Non-pigmented ciliary epithelial cell (primary cell): ENCODE measurements around the gene FREM1.

ENCODE experiments used
- DNase-seq: peaks from one replicate; pipeline ENCODE4 v3.0.0-alpha.2; 2010; ENCODE audit warnings: low read depth

The FREM1 gene

DNA sequence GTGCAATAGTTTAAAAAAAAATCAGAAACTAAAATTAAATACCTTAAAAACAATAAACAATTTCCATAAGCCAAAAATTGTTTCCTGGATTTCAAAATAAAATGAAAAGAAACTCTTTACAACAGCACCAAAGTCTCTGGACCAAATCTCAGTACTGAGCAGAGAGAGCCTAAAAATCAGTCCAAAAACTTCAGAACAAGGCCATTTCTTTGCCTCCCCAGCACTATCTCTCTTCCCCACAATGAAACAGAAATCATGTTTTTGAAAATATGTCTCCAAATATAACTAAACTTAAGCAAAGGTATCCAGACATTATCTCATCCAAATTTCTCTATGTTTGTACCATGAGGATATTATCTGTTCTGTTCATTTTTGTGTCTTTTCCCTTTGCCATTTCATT lies 1.0 kb downstream of the FREM1 start:
- no peak for DNase-seq

GRCh38 chr9:14908295-14909180 lies 1.7 kb downstream of the FREM1 start:
- DNase-seq, result no peak

GRCh38 chr9:14907696-14908095 lies 2.5 kb downstream of the FREM1 start:
- no peak for DNase-seq

DNA sequence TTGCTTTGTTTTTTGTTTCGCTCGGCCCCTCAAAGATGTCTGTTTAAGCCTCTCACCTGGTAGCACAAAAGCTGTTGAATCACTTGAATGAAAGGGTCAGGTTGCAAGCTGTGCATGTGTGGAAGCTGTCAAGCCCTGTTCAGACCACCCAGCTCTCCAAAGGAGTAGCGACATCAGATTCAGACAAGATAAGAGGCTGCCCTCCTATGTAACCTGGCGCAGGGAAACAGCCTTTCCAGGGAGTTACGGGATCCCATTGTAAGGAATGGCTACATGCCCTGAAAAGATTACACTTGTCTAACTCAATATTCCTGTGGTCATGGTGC lies 2.9 kb downstream of the FREM1 start:
- DNase-seq, result no peak

DNA sequence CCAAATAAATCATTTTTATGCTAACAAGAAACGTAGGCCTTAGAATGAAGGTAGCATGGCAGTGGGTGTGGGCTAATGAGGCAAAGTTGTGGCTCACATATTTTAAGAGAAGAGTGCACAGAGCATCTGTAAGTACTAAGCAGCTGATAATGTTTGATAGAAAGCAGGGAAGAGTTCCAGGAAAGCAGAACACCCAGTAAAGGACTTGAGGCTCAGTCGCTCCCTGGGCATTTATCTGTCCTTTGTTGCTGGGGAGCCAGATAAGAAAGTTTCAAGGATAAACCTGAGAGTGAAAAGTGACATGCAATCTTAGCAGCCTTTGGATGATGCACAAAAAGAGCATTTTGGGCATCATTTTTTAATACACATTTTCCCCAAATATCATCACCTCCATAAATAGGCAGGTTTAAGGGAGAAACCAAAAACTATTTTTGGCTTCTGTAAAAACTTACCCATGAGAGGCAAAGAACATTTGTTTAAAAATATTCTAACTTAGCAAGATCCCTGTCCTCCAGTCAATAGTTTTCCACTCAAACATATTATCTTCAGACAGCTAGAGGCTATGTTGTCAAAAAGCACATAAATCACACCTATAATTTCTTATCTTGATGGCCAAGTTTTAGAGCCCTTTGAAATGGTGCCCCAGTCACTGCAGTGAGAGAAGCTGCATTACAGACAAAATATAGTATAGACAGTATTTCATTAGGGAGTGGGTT lies 3.4 kb downstream of the FREM1 start:
- DNase-seq, result no peak

- no peak for DNase-seq
These were observed 4.2 kb downstream of the FREM1 start for GRCh38 chr9:14906000-14906399.

DNA sequence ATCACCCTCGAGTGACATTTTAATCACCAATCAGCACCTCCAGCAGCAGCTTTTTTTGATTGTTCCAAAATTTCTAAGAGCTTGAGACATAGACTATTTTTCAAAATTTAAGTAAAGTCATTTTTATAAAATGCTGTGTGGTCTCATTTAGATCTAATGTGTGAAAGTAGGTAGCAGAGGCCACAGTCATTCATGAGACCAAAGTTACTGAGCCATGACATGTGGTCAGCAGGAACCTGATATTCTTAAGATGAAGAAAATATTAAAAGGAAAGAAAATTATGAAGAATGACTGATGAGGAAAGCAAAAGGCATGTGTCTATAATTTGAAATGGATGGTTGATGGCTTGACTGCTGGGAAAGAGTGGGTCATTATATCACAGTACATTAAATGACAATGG lies 7.2 kb downstream of the FREM1 start:
- no peak for DNase-seq

DNA sequence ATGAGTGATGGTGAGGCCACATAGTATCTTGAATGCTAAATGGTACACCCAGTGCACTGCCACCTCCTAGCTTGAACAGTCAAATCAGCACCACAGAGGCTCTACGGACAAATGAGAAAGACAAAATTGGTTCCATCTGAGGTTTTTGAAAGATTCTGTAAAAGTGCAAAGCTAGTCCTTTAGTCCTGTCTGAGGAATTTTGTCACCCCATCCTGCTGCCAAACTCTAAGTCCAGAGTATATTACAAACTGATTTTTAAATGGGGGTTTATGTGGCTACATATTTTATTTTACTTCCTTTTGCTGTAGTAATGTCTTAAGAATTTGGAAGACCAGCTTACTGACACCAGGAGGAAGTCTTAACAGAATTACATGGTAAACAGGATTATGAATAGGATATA lies 7.7 kb downstream of the FREM1 start:
- no peak for DNase-seq

DNA sequence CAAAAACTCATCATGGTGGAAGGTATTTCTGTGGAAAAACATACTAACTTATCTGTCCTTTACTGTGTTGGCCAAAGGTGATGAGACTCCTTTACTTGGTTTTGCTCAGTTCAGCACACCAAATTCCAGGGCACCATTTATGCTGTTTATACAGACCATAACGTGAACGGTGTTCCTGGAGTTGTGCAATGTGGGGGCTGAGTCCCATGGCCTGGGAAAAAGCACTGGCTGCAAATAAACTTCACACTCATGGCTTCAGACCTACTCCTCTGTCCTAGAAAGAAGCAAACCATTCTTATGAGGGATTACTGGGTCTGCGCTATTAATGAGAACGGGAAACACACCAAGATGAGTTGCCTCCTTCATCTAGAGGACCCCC lies 10.4 kb downstream of the FREM1 start:
- DNase-seq, result no peak

- no peak for DNase-seq
These were observed 11.0 kb downstream of the FREM1 start for GRCh38 chr9:14899042-14899814.

- no peak for DNase-seq
These were observed 14.4 kb downstream of the FREM1 start for GRCh38 chr9:14895806-14896205.

- DNase-seq, result no peak
These were observed 16.9 kb downstream of the FREM1 start for GRCh38 chr9:14893280-14893679.

GRCh38 chr9:14891332-14891731 lies 18.9 kb downstream of the FREM1 start:
- no peak for DNase-seq

- no peak for DNase-seq
These were observed 20.8 kb downstream of the FREM1 start for GRCh38 chr9:14889451-14889850.

DNA sequence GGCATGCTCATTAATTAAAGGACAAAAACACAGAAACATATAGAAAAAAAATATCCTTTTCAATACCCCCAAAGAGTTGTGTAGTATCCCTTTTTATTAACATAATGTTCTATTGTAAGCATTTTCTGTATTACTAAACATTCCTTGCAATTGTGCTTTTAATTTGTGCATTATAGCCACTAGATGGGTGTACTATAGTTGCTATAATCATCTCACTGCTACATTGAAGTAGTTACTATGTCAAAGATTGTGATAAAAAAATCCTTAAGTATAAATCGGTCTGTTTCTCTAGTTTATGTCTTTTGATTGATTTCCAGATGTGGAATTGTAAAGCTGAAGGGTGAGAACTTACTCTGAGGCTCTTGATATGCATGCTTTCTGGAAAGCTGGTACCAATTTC lies 21.4 kb downstream of the FREM1 start:
- no peak for DNase-seq

GRCh38 chr9:14888272-14888671 lies 22.0 kb downstream of the FREM1 start:
- no peak for DNase-seq

GRCh38 chr9:14887149-14887548 lies 23.1 kb downstream of the FREM1 start:
- no peak for DNase-seq

DNA sequence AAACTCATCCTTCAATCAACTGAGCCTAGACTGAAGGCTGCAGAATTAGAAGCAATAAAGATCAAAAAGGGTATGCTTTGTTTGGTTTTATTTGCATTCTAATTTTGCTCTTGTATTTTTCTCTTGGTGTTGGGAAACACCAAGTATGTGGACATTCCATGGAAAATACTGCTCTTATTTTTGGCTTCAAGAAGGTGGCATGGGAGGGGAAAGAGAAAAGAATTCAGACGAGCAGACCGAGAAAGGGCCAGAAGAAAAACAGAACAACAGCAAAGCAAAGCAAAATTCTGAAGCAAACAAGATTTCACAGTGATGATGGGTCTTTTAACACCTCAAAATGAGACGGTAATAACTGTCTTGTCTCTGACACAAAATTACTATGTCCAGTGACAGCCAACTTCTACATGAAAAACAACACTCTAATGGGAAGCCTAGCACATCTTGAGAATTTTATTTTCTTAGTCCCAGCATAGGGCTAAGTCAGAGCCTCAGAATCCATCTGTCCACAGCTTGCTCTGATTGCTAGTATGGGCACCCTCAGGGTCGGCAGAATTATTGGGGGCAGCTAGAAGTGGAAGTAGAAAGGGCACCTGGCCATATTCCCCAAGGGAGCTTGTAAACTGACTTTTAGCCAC lies 26.8 kb downstream of the FREM1 start:
- no peak for DNase-seq

DNA sequence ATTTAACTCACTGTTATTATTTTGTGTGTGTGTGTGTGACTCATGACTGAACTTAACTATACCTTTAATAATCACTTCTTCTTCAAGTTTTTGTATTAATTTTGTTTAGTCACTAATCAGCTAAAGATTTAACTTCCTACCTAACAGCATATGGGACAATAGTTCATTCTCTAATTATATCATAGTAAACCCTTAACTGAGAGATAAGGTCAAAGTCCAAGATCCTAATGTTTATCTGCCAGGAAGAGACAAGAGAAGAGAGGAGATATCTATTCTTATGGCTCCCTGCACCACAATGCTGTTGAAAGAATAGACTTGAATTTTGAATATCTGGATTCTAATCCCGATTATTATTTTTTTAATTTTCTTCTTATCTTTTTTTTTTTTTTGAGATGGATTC lies 28.1 kb downstream of the FREM1 start:
- no peak for DNase-seq

DNA sequence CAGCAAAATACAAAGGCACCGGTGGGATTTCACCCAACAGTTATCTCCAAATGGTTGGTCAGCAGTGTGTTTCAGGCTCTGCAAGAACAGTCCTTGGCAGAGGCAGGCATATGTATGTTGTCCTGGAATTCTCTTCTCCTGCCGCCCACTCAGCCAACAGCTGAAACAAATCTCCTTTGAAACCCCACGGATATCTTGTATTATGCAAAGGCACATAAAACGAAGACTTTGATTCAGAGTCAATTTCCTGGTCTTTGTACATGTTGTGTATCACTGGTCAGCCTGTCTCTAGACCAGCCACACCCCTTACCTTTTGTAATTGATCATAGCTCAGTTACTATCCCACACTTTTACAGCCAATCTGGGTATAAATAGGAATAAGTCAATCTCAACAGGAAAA lies 29.2 kb downstream of the FREM1 start:
- DNase-seq, result no peak

GRCh38 chr9:14870090-14870489 lies 40.1 kb downstream of the FREM1 start:
- DNase-seq, result no peak

DNA sequence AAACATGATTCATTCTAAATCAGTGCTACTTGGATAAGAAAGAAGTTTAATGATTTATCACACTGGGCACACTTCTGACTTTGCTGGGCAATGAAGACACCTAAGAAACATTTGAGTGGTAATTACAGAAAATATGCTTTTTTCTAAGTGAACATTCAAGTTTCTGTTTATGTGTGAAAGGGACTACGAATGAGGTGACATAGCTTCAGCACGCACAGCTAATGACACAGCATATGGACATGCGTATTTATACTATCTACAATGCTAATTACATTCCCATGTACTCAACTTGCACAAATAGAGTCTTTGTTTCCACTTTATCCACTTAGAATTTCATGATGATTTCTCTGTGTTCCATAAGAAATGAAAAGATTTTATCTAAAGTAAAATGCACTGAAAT lies 40.6 kb downstream of the FREM1 start:
- DNase-seq, result no peak
